Endothelial cell (in vitro differentiated cells): Measurements from ENCODE around the gene MTCH2. TPM values are rescaled to one million over a fixed set of nuclear protein-coding genes. Genes with fewer than 3 reads are reported as not detected.
"Not testable (repeated sequence)": the region's sequence is repeated elsewhere in the genome, so short reads cannot be mapped to it uniquely, and the experiment has no call there.

Source experiments
- DNase-seq: peaks from one replicate; pipeline ENCODE4 v3.0.0; 2021; ENCODE audit warnings: low spot score
- H3K27ac Mint-ChIP-seq: one replicate; pipeline ENCODE4 v1.8.0; 2021; ENCODE audit warnings: mixed read lengths, inconsistent platforms; ENCODE audit not compliant: unreplicated experiment
- H3K27me3 Mint-ChIP-seq: one replicate; pipeline ENCODE4 v1.8.0; 2021; ENCODE audit warnings: mild to moderate bottlenecking, moderate library complexity, mixed read lengths, inconsistent platforms; ENCODE audit not compliant: unreplicated experiment
- H3K36me3 Mint-ChIP-seq: one replicate; pipeline ENCODE4 v1.8.0; 2021; ENCODE audit warnings: mild to moderate bottlenecking, low read depth, mixed read lengths, inconsistent platforms; ENCODE audit not compliant: unreplicated experiment
- H3K4me1 Mint-ChIP-seq: one replicate; pipeline ENCODE4 v1.8.0; 2021; ENCODE audit warnings: mild to moderate bottlenecking, mixed read lengths, inconsistent platforms; ENCODE audit not compliant: unreplicated experiment
- H3K4me3 Mint-ChIP-seq: one replicate; pipeline ENCODE4 v1.8.0; 2021; ENCODE audit warnings: mild to moderate bottlenecking, mixed read lengths, inconsistent platforms; ENCODE audit not compliant: unreplicated experiment
- H3K9me3 Mint-ChIP-seq: one replicate; pipeline ENCODE4 v1.8.0; 2021; ENCODE audit warnings: mixed read lengths, inconsistent platforms; ENCODE audit not compliant: unreplicated experiment
- total RNA-seq: library from RNA; stranded (reverse); fragmentation: NEBNext Ultra II Directional; extraction: Animal tissue kit (Norgen Biotek cat#: 25700); gene quantifications from one replicate; pipeline ENCODE4 v1.2.1, GENCODE V29; 2021; ENCODE audit not compliant: unreplicated experiment
- TF ChIP-seq, protein P1 (sequence below): fragments of 200-600 bp; sonication (generic); IDR thresholded peaks from one replicate; pipeline ENCODE4 v1.5.0; 2021; ENCODE audit warnings: antibody characterized with exemption; ENCODE audit not compliant: unreplicated experiment

Gene MTCH2
- total RNA-seq, 1 donor from 2014 or later: 109 TPM

DNA sequence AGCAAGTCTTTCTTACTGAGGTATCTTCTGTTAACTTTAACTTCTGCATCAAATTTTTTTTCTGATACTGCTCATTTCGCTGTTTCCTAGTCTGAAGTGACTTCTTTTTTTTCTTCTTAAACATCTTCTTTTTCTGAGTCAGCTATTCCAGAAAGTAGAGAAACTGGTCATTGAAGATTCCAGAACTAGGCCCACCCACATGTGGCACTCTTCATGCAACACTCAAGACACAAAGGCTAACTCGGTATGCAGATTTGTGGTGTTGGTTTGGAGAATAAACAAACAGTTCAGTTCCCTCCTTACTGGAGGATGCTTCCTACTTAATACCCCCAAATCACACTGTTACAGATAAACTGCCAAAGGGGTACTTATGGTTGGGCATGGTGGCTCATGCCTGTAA, 25.2 kb upstream of the MTCH2 start:
- H3K9me3 Mint-ChIP-seq: no peaks in the 10 kb centered on the region
- H3K4me1 Mint-ChIP-seq: peaks cover 6% of the 10 kb centered on the region
- no peak for DNase-seq
- TF ChIP-seq, protein P1, sequence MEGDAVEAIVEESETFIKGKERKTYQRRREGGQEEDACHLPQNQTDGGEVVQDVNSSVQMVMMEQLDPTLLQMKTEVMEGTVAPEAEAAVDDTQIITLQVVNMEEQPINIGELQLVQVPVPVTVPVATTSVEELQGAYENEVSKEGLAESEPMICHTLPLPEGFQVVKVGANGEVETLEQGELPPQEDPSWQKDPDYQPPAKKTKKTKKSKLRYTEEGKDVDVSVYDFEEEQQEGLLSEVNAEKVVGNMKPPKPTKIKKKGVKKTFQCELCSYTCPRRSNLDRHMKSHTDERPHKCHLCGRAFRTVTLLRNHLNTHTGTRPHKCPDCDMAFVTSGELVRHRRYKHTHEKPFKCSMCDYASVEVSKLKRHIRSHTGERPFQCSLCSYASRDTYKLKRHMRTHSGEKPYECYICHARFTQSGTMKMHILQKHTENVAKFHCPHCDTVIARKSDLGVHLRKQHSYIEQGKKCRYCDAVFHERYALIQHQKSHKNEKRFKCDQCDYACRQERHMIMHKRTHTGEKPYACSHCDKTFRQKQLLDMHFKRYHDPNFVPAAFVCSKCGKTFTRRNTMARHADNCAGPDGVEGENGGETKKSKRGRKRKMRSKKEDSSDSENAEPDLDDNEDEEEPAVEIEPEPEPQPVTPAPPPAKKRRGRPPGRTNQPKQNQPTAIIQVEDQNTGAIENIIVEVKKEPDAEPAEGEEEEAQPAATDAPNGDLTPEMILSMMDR: no peak
- no peaks in the 10 kb centered on the region for H3K27me3 Mint-ChIP-seq
- H3K4me3 Mint-ChIP-seq: no peak overlapping the region
- H3K27ac Mint-ChIP-seq: no peak overlapping the region
- no peaks in the 10 kb centered on the region for H3K36me3 Mint-ChIP-seq

- Mint-ChIP-seq H3K27ac (no peak overlapping the region), H3K4me3 (no peak overlapping the region), H3K4me1 (peaks cover 6% of the 10 kb centered on the region), H3K9me3 (no peaks in the 10 kb centered on the region), H3K36me3 (no peaks in the 10 kb centered on the region), H3K27me3 (no peaks in the 10 kb centered on the region)
- no peak for DNase-seq
- TF ChIP-seq, protein P1: no peak
Measured at GRCh38 chr11:47667135-47667534, 24.8 kb upstream of the MTCH2 start.

DNA sequence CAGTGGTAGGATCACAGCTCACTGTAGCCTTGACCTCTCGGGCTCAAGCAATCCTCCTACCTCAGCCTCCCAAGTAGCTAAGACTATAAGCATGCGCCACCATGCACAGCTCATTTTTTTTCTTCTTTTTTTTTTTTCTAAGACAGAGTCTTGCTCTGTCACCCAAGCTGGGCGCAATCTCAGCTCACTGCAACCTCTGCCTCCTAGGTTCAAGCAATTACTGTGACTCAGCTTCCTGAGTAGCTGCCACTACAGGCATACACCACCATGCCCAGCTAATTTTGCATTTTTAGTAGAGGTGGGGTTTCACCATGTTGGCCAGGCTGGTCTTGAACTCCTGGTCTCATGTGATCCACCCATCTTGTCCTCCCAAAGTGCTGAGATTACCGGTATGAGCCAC, 22.6 kb upstream of the MTCH2 start:
- H3K4me3 Mint-ChIP-seq, H3K36me3 Mint-ChIP-seq, H3K27ac Mint-ChIP-seq, DNase-seq, H3K4me1 Mint-ChIP-seq, H3K9me3 Mint-ChIP-seq, H3K27me3 Mint-ChIP-seq: not testable (repeated sequence)

DNA sequence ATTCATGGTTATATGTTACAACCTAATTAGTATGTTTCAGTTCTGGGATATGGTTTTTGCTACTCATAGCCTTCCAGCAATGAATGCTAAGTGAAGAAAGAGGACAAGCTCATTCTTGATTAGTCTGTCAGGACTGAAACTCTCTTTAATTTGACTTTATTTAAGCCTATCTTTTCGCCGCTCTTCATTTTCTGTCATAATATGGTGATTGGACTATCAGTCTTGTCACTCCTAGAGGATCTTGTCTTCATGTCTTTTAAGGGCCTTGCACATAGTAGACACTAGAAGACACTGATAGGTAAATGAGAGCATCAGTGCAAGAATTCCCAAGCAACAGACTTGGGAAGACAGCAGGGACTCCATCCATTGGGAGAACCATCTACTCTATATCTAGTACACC, 18.9 kb upstream of the MTCH2 start:
- no peak for DNase-seq
- Mint-ChIP-seq H3K9me3 (no peaks in the 10 kb centered on the region), H3K27ac (no peak overlapping the region), H3K36me3 (no peaks in the 10 kb centered on the region), H3K27me3 (no peaks in the 10 kb centered on the region), H3K4me3 (no peak overlapping the region), H3K4me1 (no peaks in the 10 kb centered on the region)
- TF ChIP-seq, protein P1: no peak

- Mint-ChIP-seq H3K36me3 (no peaks in the 10 kb centered on the region), H3K9me3 (no peaks in the 10 kb centered on the region), H3K27me3 (no peaks in the 10 kb centered on the region), H3K4me3 (no peak overlapping the region), H3K27ac (no peak overlapping the region), H3K4me1 (no peaks in the 10 kb centered on the region)
- DNase-seq: no peak
- TF ChIP-seq, protein P1: no peak
Measured at GRCh38 chr11:47659276-47659675, 16.9 kb upstream of the MTCH2 start.
